ENCODE results near the gene SET.

- TF ChIP-seq CTCF (IDR thresholded peaks at IDR 0.05) = no peak
- no peak for TF ChIP-seq POLR2A (IDR thresholded peaks at IDR 0.05)
Measured at GRCh38 chr9:128685636-128686489, 3.2 kb upstream of the SET start.
